HepG2 (cell line): ENCODE data around the gene PLCB4. TPM values are rescaled to one million over a fixed set of nuclear protein-coding genes. Genes with fewer than 3 reads are reported as not detected.

Experiments used
- ATAC-seq: fragments of 200-7000 bp; cut with Tn5 transposase; 3 replicates; pipeline ENCODE4 v1.9.1; 2020; ENCODE audit warnings: mild to moderate bottlenecking, moderate library complexity
- BruUV-seq: library from RNA; stranded (reverse); fragments of 400-500 nt; replicated peaks from 2 replicates; lab custom pipeline; 2021; lab: Mats Ljungman, UMichigan
- CTCF ChIA-PET: fragments of 300-600 bp; formaldehyde crosslinking; extraction: SDS; loops from one replicate; lab custom pipeline; 2021; ENCODE audit warnings: low total read pairs, inconsistent platforms, low intra/inter-chr PET ratio; lab: Yijun Ruan, JAX
- POLR2A ChIA-PET: fragments of 350-600 bp; sonication (Branson Sonifier 250); formaldehyde crosslinking; loops from one replicate; lab custom pipeline; 2020; ENCODE audit warnings: antibody characterized with exemption, inconsistent platforms; lab: Yijun Ruan, JAX
- DNase-seq: peaks from one replicate; pipeline ENCODE4 v3.0.0-alpha.2; 2015; ENCODE audit warnings: low spot score
- FAIRE-seq: peaks from 3 replicates; lab custom pipeline; 2011; peaks lifted over from hg19 to GRCh38; lab: Jason Lieb, UNC
- H2AFZ ChIP-seq: one replicate; pipeline ENCODE4 v1.6.1; 2011; ENCODE audit warnings: low read length, inconsistent platforms
- H3K27ac ChIP-seq: fragments of 300-600 bp; 3 replicates; pipeline ENCODE4 v1.8.0; 2011; ENCODE audit warnings: mixed run types, mild to moderate bottlenecking, mixed read lengths, low read length, inconsistent platforms; ENCODE audit not compliant: insufficient read depth; ENCODE audit errors: extremely low read length
- H3K27me3 ChIP-seq, 2 experiments: fragments of 200-600 bp in 1 of 2; 2 replicates in 1 of 2; 3 replicates in 1 of 2; pipeline versions ENCODE4 v1.6.0 to v1.8.0; 2011; ENCODE audit warnings: low read length in 2 of 2, mild to moderate bottlenecking in 2 of 2, moderate library complexity in 2 of 2, inconsistent platforms in 1 of 2; ENCODE audit not compliant: insufficient read depth in 2 of 2, control insufficient read depth in 1 of 2
- H3K36me3 ChIP-seq, 2 experiments: fragments of 200-600 bp in 1 of 2; replicated peaks in 1 of 2; 2 replicates in 1 of 2; 3 replicates in 1 of 2; pipeline versions ENCODE4 v1.5.1 to v1.8.0; 2011; ENCODE audit warnings: low read length in 2 of 2, inconsistent platforms in 1 of 2; ENCODE audit not compliant: insufficient read depth in 2 of 2, control insufficient read depth in 1 of 2
- H3K4me1 ChIP-seq: 2 replicates; pipeline ENCODE4 v1.5.1; 2012; ENCODE audit warnings: low read length, inconsistent platforms; ENCODE audit not compliant: insufficient read depth
- H3K4me2 ChIP-seq: 2 replicates; pipeline ENCODE4 v1.6.0; 2011; ENCODE audit warnings: low read depth, low read length, inconsistent platforms
- H3K4me3 ChIP-seq, 3 experiments: fragments of 200-600 bp in 1 of 3; sonication (generic), shearing (Covaris generic) in 1 of 3; replicated peaks in 1 of 3; 2 replicates each; pipeline ENCODE4 v1.5.1; 2011 to 2016; ENCODE audit warnings: low read length in 3 of 3, inconsistent platforms in 2 of 3, low read depth in 2 of 3, mild to moderate bottlenecking in 2 of 3, control low read depth in 1 of 3, mixed read lengths in 1 of 3; ENCODE audit not compliant: insufficient read depth in 1 of 3
- H3K79me2 ChIP-seq: one replicate; pipeline ENCODE4 v1.6.1; 2011; ENCODE audit warnings: low read length, inconsistent platforms; ENCODE audit not compliant: insufficient read depth
- H3K9ac ChIP-seq: 2 replicates; pipeline ENCODE4 v1.6.0; 2011; ENCODE audit warnings: mild to moderate bottlenecking, low read depth, low read length, inconsistent platforms; ENCODE audit not compliant: insufficient read depth
- H3K9me3 ChIP-seq: 2 replicates; pipeline ENCODE4 v1.5.1; 2012; ENCODE audit warnings: mild to moderate bottlenecking, low read length
- H4K20me1 ChIP-seq: 2 replicates; pipeline ENCODE4 v1.6.0; 2011; ENCODE audit warnings: inconsistent platforms, mild to moderate bottlenecking, low read length, moderate library complexity; ENCODE audit not compliant: insufficient read depth
- AKNA ChIP-seq: sonication (generic); formaldehyde crosslinking; IDR thresholded peaks from 2 replicates; pipeline ENCODE4 v1.4.0; 2020; ENCODE audit warnings: missing genetic modification reagents, borderline replicate concordance
- NR1H2 ChIP-seq: sonication (generic); formaldehyde crosslinking; IDR thresholded peaks from 2 replicates; pipeline ENCODE4 v1.8.1; 2022; ENCODE audit warnings: low read depth, missing genetic modification reagents, borderline replicate concordance
- TBX2 ChIP-seq: sonication (generic); formaldehyde crosslinking; IDR thresholded peaks from 2 replicates; pipeline ENCODE4 v1.5.0; 2020; ENCODE audit warnings: missing genetic modification reagents, mild to moderate bottlenecking, borderline replicate concordance
- ZBTB26 ChIP-seq: IDR thresholded peaks from 2 replicates; pipeline ENCODE4 v1.6.1; 2016; ENCODE audit warnings: missing compliant biosample characterization, missing genetic modification reagents, borderline replicate concordance
- ZBTB46 ChIP-seq: sonication (generic); formaldehyde crosslinking; IDR thresholded peaks from 2 replicates; pipeline ENCODE4 v1.4.0; 2020; ENCODE audit warnings: mild to moderate bottlenecking, missing genetic modification reagents, borderline replicate concordance
- ZNF17 ChIP-seq: sonication (generic); formaldehyde crosslinking; IDR thresholded peaks from 2 replicates; pipeline ENCODE4 v1.5.0; 2020; ENCODE audit warnings: mild to moderate bottlenecking, missing genetic modification reagents
- ZNF382 ChIP-seq: sonication (generic); formaldehyde crosslinking; IDR thresholded peaks from 2 replicates; pipeline ENCODE4 v1.5.0; 2020; ENCODE audit warnings: missing genetic modification reagents, mild to moderate bottlenecking, borderline replicate concordance
- ZNF549 ChIP-seq: sonication (generic); formaldehyde crosslinking; IDR thresholded peaks from 2 replicates; pipeline ENCODE4 v1.5.0; 2020; ENCODE audit warnings: missing genetic modification reagents
- ZNF761 ChIP-seq: sonication (generic); formaldehyde crosslinking; conservative IDR thresholded peaks from 2 replicates; pipeline ENCODE4 v1.4.0; 2020; ENCODE audit warnings: mild to moderate bottlenecking, missing genetic modification reagents
- WGBS: methylation state at CpG from one replicate; pipeline ENCODE4 v1.1.6; 2017; ENCODE audit warnings: low lambda C conversion rate; 5-methylcytosine and 5-hydroxymethylcytosine counted together
- in situ Hi-C: cut with HindIII; loops from 2 replicates; pipeline ENCODE4 v1.10.0; 2017; ENCODE audit warnings: low pct_unique_long_range_greater_than_20kb; ENCODE audit not compliant: extremely low pct_ligation_motif_present
- intact Hi-C: fragments of 100-400 bp; cut with micrococcal nuclease; formaldehyde crosslinking; loops from one replicate; pipeline ENCODE4 v1.10.0; 2022; ENCODE audit not compliant: unreplicated experiment
- polyA plus RNA-seq, 8 experiments: library from polyadenylated mRNA; depleted of rRNA in 3 of 8; stranded (reverse) in 7 of 8; unstranded in 1 of 8; fragments of >200 nt; fragmentation: Illumina TruSeq in 4 of 8; extraction: Trizol in 4 of 8; gene quantifications; 2 replicates each; pipeline versions ENCODE4 v1.2.1 to v1.2.3, GENCODE V29; 2011 to 2016; ENCODE audit warnings: low read depth in 4 of 8, missing spikeins in 1 of 8, mixed read lengths in 1 of 8; ENCODE audit not compliant: insufficient read depth in 1 of 8
- total RNA-seq, 5 experiments: library from RNA; depleted of rRNA; stranded (reverse); fragments of >200 nt; fragmentation: Illumina TruSeq; extraction: Trizol; gene quantifications; 2 replicates each; pipeline ENCODE4 v1.2.3, GENCODE V29; 2016; ENCODE audit warnings: low read depth in 1 of 5

Gene PLCB4
- total and polyA plus RNA-seq, 2 of the 13 experiments (the other 11 are each of a cell fraction or from before 2014, with no cell fraction given) = 0.01 TPM; not detected in 1

- ChIA-PET CTCF (no interaction called here), POLR2A (no interaction called here)
- H3K4me2 ChIP-seq = no peak overlapping the region
- 63% methylated on average over 5 of the region's 5 CpGs for WGBS
- H2AFZ ChIP-seq = no peak overlapping the region
- H3K4me3 ChIP-seq = no peak overlapping the region
- H3K9ac ChIP-seq = no peak overlapping the region
- FAIRE-seq = no peak
- BruUV-seq = no TSS peak
- H3K79me2 ChIP-seq = no peaks in the 10 kb centered on the region
- H3K36me3 ChIP-seq = no peaks in the 10 kb centered on the region
- no peaks in the 10 kb centered on the region for H3K9me3 ChIP-seq
- H3K27me3 ChIP-seq = no peaks in the 10 kb centered on the region; a peak in 1 of 5 replicates
- intact Hi-C loops = no loop called here
- no peak overlapping the region for H3K27ac ChIP-seq
- no peak for TF ChIP-seq ZNF17 (CRISPR knock-in tag)
- TF ChIP-seq ZNF549 (CRISPR knock-in tag) = no peak
- no peak for TF ChIP-seq ZNF761
- TF ChIP-seq ZBTB46 (CRISPR knock-in tag) = no peak
- no peak for TF ChIP-seq ZBTB26 (CRISPR knock-in tag)
- TF ChIP-seq ZNF382 (CRISPR knock-in tag) = no peak
- TF ChIP-seq NR1H2 (CRISPR knock-in tag) = no peak
- TF ChIP-seq TBX2 = no peak
- no peak for TF ChIP-seq AKNA (CRISPR knock-in tag)
- TF ChIP-seq, all 625 proteins: peak for 0
- DNase-seq = no peak
- in situ Hi-C loops = no loop called here
- no peak for ATAC-seq
- H3K4me1 ChIP-seq = no peaks in the 10 kb centered on the region
- no peaks in the 10 kb centered on the region for H4K20me1 ChIP-seq
These were observed 43.9 kb upstream of the PLCB4 start for GRCh38 chr20:9025011-9025410.
